PFSK-1 (cell line): ENCODE measurements around the gene DOLK. TPM values are rescaled to one million over a fixed set of nuclear protein-coding genes. Genes with fewer than 3 reads are reported as not detected.

Experiments
- FOXP2 ChIP-seq: optimal IDR thresholded peaks from 2 replicates; pipeline ENCODE3; 2011; ENCODE audit warnings: borderline replicate concordance, control low read depth, inconsistent platforms; ENCODE audit not compliant: insufficient read depth; ENCODE audit errors: extremely low read length, extremely low read depth
- POLR2AphosphoS5 ChIP-seq: IDR thresholded peaks from 2 replicates; pipeline ENCODE4 v1.6.1; 2012; ENCODE audit warnings: low read depth, mild to moderate bottlenecking, control low read depth, low read length, moderate library complexity
- SIN3A ChIP-seq: IDR thresholded peaks from 2 replicates; pipeline ENCODE4 v1.6.1; 2012; ENCODE audit warnings: mild to moderate bottlenecking, low read length, moderate library complexity, borderline replicate concordance; ENCODE audit not compliant: insufficient read depth
- TAF1 ChIP-seq: IDR thresholded peaks from 2 replicates; pipeline ENCODE4 v1.6.1; 2012; ENCODE audit warnings: low read length, control low read depth, borderline replicate concordance; ENCODE audit not compliant: insufficient read depth
- polyA plus RNA-seq: library from polyadenylated mRNA; unstranded; fragments of >200 nt; gene quantifications from one replicate; pipeline ENCODE4 v1.2.1, GENCODE V29; 2012; ENCODE audit warnings: low read depth, missing spikeins; ENCODE audit not compliant: insufficient read length
- TF ChIP-seq, protein P1 (sequence below), 2 experiments: IDR thresholded peaks; 2 replicates each; pipeline versions ENCODE4 v1.6.1 to v1.8.0; 2011 to 2012; ENCODE audit warnings: low read depth in 2 of 2, low read length in 2 of 2, control low read depth in 1 of 2, inconsistent platforms in 1 of 2, mild to moderate bottlenecking in 1 of 2, moderate library complexity in 1 of 2; ENCODE audit not compliant: insufficient read depth in 1 of 2

The DOLK gene
- 21.0 TPM for polyA plus RNA-seq

GRCh38 chr9:128947527-128948301 lies at the start of gene DOLK, which contains the start of gene NUP188:
DOLK (minus strand) TSS chr9:128947603; CDS start chr9:128947303, 300 bp downstream.
NUP188 (plus strand) TSS chr9:128947699; CDS start chr9:128947720, 21 bp downstream.
- TF ChIP-seq, protein P1, sequence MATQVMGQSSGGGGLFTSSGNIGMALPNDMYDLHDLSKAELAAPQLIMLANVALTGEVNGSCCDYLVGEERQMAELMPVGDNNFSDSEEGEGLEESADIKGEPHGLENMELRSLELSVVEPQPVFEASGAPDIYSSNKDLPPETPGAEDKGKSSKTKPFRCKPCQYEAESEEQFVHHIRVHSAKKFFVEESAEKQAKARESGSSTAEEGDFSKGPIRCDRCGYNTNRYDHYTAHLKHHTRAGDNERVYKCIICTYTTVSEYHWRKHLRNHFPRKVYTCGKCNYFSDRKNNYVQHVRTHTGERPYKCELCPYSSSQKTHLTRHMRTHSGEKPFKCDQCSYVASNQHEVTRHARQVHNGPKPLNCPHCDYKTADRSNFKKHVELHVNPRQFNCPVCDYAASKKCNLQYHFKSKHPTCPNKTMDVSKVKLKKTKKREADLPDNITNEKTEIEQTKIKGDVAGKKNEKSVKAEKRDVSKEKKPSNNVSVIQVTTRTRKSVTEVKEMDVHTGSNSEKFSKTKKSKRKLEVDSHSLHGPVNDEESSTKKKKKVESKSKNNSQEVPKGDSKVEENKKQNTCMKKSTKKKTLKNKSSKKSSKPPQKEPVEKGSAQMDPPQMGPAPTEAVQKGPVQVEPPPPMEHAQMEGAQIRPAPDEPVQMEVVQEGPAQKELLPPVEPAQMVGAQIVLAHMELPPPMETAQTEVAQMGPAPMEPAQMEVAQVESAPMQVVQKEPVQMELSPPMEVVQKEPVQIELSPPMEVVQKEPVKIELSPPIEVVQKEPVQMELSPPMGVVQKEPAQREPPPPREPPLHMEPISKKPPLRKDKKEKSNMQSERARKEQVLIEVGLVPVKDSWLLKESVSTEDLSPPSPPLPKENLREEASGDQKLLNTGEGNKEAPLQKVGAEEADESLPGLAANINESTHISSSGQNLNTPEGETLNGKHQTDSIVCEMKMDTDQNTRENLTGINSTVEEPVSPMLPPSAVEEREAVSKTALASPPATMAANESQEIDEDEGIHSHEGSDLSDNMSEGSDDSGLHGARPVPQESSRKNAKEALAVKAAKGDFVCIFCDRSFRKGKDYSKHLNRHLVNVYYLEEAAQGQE (IDR thresholded peaks at IDR 0.05; ENCODE audit: insufficient read depth in 1 of 2, low read depth in 2 of 2, low read length in 2 of 2) = peak in 1 of 2 experiments; percentile 50; a peak in 1 of 4 replicates
- TF ChIP-seq POLR2AphosphoS5 (peak; percentile 88), TAF1 (peak; percentile 95), SIN3A (0 out of 2 replicates have a peak, but pooled peaks have one; percentile 74), FOXP2 (peak; percentile 91)

GRCh38 chr9:128995791-128996190 lies 48.4 kb upstream of the DOLK start:
- TF ChIP-seq SIN3A = no peak

GRCh38 chr9:128992995-128993394 lies 45.6 kb upstream of the DOLK start:
- TF ChIP-seq TAF1 (no peak), FOXP2 (no peak), SIN3A (no peak), POLR2AphosphoS5 (no peak)
- TF ChIP-seq, protein P1 (IDR thresholded peaks at IDR 0.05; ENCODE audit: insufficient read depth in 1 of 2, low read depth in 2 of 2, low read length in 2 of 2) = no peak

- TF ChIP-seq SIN3A (no peak), TAF1 (no peak), FOXP2 (no peak), POLR2AphosphoS5 (no peak)
- TF ChIP-seq, protein P1 (IDR thresholded peaks at IDR 0.05; ENCODE audit: insufficient read depth in 1 of 2, low read depth in 2 of 2, low read length in 2 of 2) = no peak
Observed at GRCh38 chr9:128987805-128988204, 40.4 kb upstream of the DOLK start.

GRCh38 chr9:128986671-128987070 lies 39.3 kb upstream of the DOLK start:
- TF ChIP-seq, protein P1 (IDR thresholded peaks at IDR 0.05; ENCODE audit: insufficient read depth in 1 of 2, low read depth in 2 of 2, low read length in 2 of 2) = no peak
- TF ChIP-seq FOXP2 (no peak), TAF1 (no peak), SIN3A (no peak), POLR2AphosphoS5 (no peak)
